ENCODE data around the gene PRKG1.

PRKG1 gene

GRCh38 chr10:52276163-52276562 is 1201.9 kb downstream of the PRKG1 start:
- in situ Hi-C loops (cut with MboI; ENCODE audit: low pct_unique_long_range_greater_than_20kb, low sequenced_read_pairs), result no loop called here
- no peak for DNase-seq

- no peak for DNase-seq
- in situ Hi-C loops (cut with MboI; ENCODE audit: low pct_unique_long_range_greater_than_20kb, low sequenced_read_pairs), result no loop called here
Observed at GRCh38 chr10:52276986-52277385, 1202.7 kb downstream of the PRKG1 start.

- in situ Hi-C loops (cut with MboI; ENCODE audit: low pct_unique_long_range_greater_than_20kb, low sequenced_read_pairs), result no loop called here
- no peak for DNase-seq
Observed at GRCh38 chr10:52279546-52279945, 1205.3 kb downstream of the PRKG1 start.

- in situ Hi-C loops (cut with MboI; ENCODE audit: low pct_unique_long_range_greater_than_20kb, low sequenced_read_pairs), result no loop called here
- DNase-seq, result no peak
Observed at GRCh38 chr10:52280051-52280450, 1205.8 kb downstream of the PRKG1 start.

GRCh38 chr10:52283174-52283573 is 1208.9 kb downstream of the PRKG1 start:
- in situ Hi-C loops (cut with MboI; ENCODE audit: low pct_unique_long_range_greater_than_20kb, low sequenced_read_pairs), result no loop called here
- DNase-seq, result no peak

- no peak for DNase-seq
- in situ Hi-C loops (cut with MboI; ENCODE audit: low pct_unique_long_range_greater_than_20kb, low sequenced_read_pairs), result no loop called here
Observed at GRCh38 chr10:52284416-52285013, 1210.2 kb downstream of the PRKG1 start.

- in situ Hi-C loops (cut with MboI; ENCODE audit: low pct_unique_long_range_greater_than_20kb, low sequenced_read_pairs), result no loop called here
Observed at GRCh38 chr10:52287866-52288265, 1213.6 kb downstream of the PRKG1 start.

GRCh38 chr10:52297747-52298146 is 1223.5 kb downstream of the PRKG1 start:
- in situ Hi-C loops (cut with MboI; ENCODE audit: low pct_unique_long_range_greater_than_20kb, low sequenced_read_pairs), result no loop called here
- no peak for DNase-seq

More at GRCh38 chr10:52287866-52288265, 1213.6 kb downstream of the PRKG1 start:
- DNase-seq, result no peak

- DNase-seq, result no peak
- in situ Hi-C loops (cut with MboI; ENCODE audit: low pct_unique_long_range_greater_than_20kb, low sequenced_read_pairs), result no loop called here
Observed at GRCh38 chr10:52300599-52301277, 1226.5 kb downstream of the PRKG1 start.

- DNase-seq, result peak; percentile 43
- in situ Hi-C loops (cut with MboI; ENCODE audit: low pct_unique_long_range_greater_than_20kb, low sequenced_read_pairs), result no loop called here
Observed at GRCh38 chr10:52308251-52309031, 1234.2 kb downstream of the PRKG1 start.

- DNase-seq, result no peak
- in situ Hi-C loops (cut with MboI; ENCODE audit: low pct_unique_long_range_greater_than_20kb, low sequenced_read_pairs), result no loop called here
Observed at GRCh38 chr10:52312942-52313255, 1238.6 kb downstream of the PRKG1 start.

- DNase-seq, result no peak
- in situ Hi-C loops (cut with MboI; ENCODE audit: low pct_unique_long_range_greater_than_20kb, low sequenced_read_pairs), result no loop called here
Observed at GRCh38 chr10:52313256-52313932, 1239.1 kb downstream of the PRKG1 start.

- in situ Hi-C loops (cut with MboI; ENCODE audit: low pct_unique_long_range_greater_than_20kb, low sequenced_read_pairs), result no loop called here
- DNase-seq, result peak; percentile 43
Observed at GRCh38 chr10:52313933-52314821, 1239.9 kb downstream of the PRKG1 start, which contains the start of gene DKK1. Gene DKK1, plus strand, starts transcription at chr10:52314281. Its CDS starts 154 bp downstream, at chr10:52314435.

- in situ Hi-C loops (cut with MboI; ENCODE audit: low pct_unique_long_range_greater_than_20kb, low sequenced_read_pairs), result no loop called here
- no peak for DNase-seq
Observed at GRCh38 chr10:52314822-52315552, 1240.7 kb downstream of the PRKG1 start.

GRCh38 chr10:52316001-52316400 is 1241.7 kb downstream of the PRKG1 start:
- no peak for DNase-seq
- in situ Hi-C loops (cut with MboI; ENCODE audit: low pct_unique_long_range_greater_than_20kb, low sequenced_read_pairs), result no loop called here

- no peak for DNase-seq
- in situ Hi-C loops (cut with MboI; ENCODE audit: low pct_unique_long_range_greater_than_20kb, low sequenced_read_pairs), result no loop called here
Observed at GRCh38 chr10:52316500-52316899, 1242.2 kb downstream of the PRKG1 start.

- no peak for DNase-seq
- in situ Hi-C loops (cut with MboI; ENCODE audit: low pct_unique_long_range_greater_than_20kb, low sequenced_read_pairs), result no loop called here
Observed at GRCh38 chr10:52318136-52318701, 1243.9 kb downstream of the PRKG1 start.

All from KBM-7 (cell line).